ENCODE measurements around the gene GAPVD1. TPM values are rescaled to one million over a fixed set of nuclear protein-coding genes. Genes with fewer than 3 reads are reported as not detected.

Gene GAPVD1
- total and polyA plus RNA-seq, 2 of the 13 experiments (the other 11 are each of a cell fraction or from before 2014, with no cell fraction given) = 11.1 to 33.2 TPM

GRCh38 chr9:125241863-125242739 lies 19.5 kb upstream of the GAPVD1 start (continued):
- TF ChIP-seq ZNF326 (CRISPR knock-in tag; IDR thresholded peaks at IDR 0.05; ENCODE audit: borderline replicate concordance) = no peak
- no peak for TF ChIP-seq RBAK (CRISPR knock-in tag; IDR thresholded peaks at IDR 0.05)
- TF ChIP-seq POGK (CRISPR knock-in tag; conservative IDR thresholded peaks at IDR 0.05) = peak; percentile 26; the same call in 1 of the 2 replicates
- no peak for TF ChIP-seq ISL2 (CRISPR knock-in tag; IDR thresholded peaks at IDR 0.05)
- no peak for TF ChIP-seq BATF2 (CRISPR knock-in tag; IDR thresholded peaks at IDR 0.05)
- TF ChIP-seq NR0B2 (CRISPR knock-in tag; IDR thresholded peaks at IDR 0.05) = no peak; the same call in 1 of the 2 replicates
- no peak for TF ChIP-seq NR2F1 (CRISPR knock-in tag; IDR thresholded peaks at IDR 0.05)
- TF ChIP-seq MED1 (CRISPR knock-in tag; IDR thresholded peaks at IDR 0.05) = no peak
- TF ChIP-seq, protein P1, sequence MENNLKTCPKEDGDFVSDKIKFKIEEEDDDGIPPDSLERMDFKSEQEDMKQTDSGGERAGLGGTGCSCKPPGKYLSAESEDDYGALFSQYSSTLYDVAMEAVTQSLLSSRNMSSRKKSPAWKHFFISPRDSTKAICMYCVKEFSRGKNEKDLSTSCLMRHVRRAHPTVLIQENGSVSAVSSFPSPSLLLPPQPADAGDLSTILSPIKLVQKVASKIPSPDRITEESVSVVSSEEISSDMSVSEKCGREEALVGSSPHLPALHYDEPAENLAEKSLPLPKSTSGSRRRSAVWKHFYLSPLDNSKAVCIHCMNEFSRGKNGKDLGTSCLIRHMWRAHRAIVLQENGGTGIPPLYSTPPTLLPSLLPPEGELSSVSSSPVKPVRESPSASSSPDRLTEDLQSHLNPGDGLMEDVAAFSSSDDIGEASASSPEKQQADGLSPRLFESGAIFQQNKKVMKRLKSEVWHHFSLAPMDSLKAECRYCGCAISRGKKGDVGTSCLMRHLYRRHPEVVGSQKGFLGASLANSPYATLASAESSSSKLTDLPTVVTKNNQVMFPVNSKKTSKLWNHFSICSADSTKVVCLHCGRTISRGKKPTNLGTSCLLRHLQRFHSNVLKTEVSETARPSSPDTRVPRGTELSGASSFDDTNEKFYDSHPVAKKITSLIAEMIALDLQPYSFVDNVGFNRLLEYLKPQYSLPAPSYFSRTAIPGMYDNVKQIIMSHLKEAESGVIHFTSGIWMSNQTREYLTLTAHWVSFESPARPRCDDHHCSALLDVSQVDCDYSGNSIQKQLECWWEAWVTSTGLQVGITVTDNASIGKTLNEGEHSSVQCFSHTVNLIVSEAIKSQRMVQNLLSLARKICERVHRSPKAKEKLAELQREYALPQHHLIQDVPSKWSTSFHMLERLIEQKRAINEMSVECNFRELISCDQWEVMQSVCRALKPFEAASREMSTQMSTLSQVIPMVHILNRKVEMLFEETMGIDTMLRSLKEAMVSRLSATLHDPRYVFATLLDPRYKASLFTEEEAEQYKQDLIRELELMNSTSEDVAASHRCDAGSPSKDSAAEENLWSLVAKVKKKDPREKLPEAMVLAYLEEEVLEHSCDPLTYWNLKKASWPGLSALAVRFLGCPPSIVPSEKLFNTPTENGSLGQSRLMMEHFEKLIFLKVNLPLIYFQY (CRISPR knock-in tag; IDR thresholded peaks at IDR 0.05; ENCODE audit: borderline replicate concordance) = no peak
- TF ChIP-seq SKI (IDR thresholded peaks at IDR 0.05; ENCODE audit: partially characterized antibody) = no peak
- TF ChIP-seq, protein P2, sequence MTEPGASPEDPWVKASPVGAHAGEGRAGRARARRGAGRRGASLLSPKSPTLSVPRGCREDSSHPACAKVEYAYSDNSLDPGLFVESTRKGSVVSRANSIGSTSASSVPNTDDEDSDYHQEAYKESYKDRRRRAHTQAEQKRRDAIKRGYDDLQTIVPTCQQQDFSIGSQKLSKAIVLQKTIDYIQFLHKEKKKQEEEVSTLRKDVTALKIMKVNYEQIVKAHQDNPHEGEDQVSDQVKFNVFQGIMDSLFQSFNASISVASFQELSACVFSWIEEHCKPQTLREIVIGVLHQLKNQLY (CRISPR knock-in tag; IDR thresholded peaks at IDR 0.05) = no peak
- peak; percentile 57; the same call in 1 of the 2 replicates for TF ChIP-seq PHF20 (CRISPR knock-in tag; IDR thresholded peaks at IDR 0.05)
- TF ChIP-seq, protein P3, sequence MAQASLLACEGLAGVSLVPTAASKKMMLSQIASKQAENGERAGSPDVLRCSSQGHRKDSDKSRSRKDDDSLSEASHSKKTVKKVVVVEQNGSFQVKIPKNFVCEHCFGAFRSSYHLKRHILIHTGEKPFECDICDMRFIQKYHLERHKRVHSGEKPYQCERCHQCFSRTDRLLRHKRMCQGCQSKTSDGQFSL (CRISPR knock-in tag; IDR thresholded peaks at IDR 0.05) = no peak
- no peak for TF ChIP-seq MED8 (CRISPR knock-in tag; IDR thresholded peaks at IDR 0.05; ENCODE audit: insufficient replicate concordance)
- TF ChIP-seq IRX3 (CRISPR knock-in tag; IDR thresholded peaks at IDR 0.05; ENCODE audit: borderline replicate concordance, low read depth) = no peak
- TF ChIP-seq MEIS2 (CRISPR knock-in tag; IDR thresholded peaks at IDR 0.05) = 0 out of 2 replicates have a peak, but pooled peaks have one; percentile 38
- TF ChIP-seq MTA1 (CRISPR knock-in tag; IDR thresholded peaks at IDR 0.05; ENCODE audit: borderline replicate concordance) = no peak
- TF ChIP-seq MEIS1 (CRISPR knock-in tag; IDR thresholded peaks at IDR 0.05; ENCODE audit: borderline replicate concordance) = no peak
- no peak for TF ChIP-seq ZFP82 (CRISPR knock-in tag; IDR thresholded peaks at IDR 0.05; ENCODE audit: borderline replicate concordance)
- TF ChIP-seq PRPF4 (IDR thresholded peaks at IDR 0.05; ENCODE audit: low read depth, low read length, poor library complexity, severe bottlenecking) = no peak
